IPS-NIHi7 (cell line): ENCODE data around the gene NFIX.

Source experiments
- DNase-seq: peaks from one replicate; pipeline ENCODE4 v3.0.0; 2012; ENCODE audit warnings: mixed read lengths; ENCODE audit errors: extremely low spot score

Gene NFIX

DNA sequence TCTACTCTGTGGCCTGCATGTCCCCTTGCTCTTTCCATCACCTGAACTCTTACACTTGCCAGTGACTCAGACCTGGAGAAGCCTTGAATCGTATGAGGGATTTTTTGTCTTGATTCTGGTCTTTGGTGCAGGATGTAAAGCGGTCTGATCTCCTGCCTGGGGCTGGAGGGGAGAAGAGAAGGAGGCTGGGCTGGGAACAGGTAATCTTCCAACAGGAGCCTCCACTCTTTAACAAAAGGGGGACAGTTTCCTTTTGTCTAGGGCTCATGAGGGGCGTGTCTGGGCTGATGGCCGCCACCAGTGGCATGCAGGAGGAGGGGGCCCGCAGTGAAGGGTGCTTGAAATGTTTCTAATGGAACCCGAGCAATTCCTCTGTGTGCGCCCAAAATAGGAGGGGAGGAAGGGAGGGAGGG, 24.7 kb downstream of the NFIX start:
- peak; percentile 52 for DNase-seq

DNA sequence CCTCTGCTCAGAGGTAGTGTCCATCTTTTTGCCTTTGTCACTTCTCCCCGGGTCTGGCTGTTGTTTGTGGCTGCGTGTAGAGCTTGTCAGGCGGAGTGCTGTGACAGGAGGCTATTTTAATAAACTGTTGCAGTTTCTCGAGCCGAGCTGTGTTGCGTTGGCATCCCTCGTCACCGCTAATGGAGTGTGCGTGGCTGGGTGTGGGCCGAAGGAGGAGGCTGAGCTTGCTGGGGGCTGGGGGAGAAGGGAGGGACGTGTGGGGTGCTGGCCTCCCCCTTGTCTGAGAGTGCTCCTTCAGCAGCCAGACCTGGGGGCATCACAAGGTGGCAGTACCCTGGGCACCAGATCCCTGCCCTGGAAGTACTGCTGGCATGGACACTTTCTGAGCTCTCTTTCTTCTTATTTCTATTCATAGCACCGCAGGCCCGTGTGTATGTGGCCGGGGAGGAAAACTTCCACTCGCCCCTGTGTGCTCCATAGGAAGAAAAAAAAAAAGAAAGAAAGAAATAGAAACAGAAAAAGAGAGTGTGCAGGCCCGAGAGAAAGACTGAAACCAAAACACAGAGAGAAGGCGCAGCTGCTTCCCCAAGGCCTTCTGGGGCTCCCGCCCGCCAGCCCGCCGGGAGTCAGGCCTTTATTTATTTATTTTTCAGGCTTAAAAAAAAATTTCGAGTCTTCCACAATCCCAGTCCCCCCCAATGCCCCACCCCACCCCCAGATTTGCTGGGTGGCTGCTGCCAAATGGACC, 27.0 kb downstream of the NFIX start:
- DNase-seq, result no peak

DNA sequence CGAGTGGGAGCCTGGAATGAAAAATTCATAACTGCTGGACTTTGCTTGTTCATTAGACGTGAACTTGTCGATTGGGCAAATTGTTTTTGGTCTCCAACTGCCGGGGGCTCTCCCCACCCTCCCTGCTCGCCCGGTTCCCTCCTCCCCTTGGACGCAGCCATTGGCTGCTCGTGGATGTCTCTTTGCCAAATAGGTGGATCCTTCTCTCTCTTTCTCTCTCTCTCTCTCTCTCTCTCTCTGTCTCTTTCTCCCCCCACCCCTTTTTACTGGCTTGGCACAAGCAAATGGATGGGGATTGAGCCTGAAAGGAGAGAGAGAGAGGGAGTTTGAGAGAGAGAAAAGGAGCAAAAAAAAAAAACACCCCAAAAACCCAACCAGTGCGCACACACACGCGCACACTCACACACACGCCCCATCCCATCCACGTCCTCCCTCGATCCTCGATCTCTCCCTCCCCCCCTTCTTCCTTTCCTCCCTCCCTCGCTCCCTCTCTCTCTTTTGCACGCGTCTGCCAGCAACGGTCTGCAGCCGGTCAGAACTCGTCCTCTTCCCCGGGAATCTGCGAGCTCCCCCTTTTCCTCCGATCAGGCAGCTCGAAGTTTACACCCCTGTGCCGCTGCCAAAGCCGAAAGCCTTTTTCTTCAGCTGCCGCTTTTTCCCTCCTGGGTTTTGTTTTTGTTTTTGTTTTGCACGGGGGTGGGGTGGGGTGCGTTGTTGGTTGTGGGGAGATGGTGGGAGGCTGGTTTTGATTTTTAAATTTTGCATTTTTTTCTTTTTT, 27.8 kb downstream of the NFIX start:
- peak; percentile 60 for DNase-seq

DNA sequence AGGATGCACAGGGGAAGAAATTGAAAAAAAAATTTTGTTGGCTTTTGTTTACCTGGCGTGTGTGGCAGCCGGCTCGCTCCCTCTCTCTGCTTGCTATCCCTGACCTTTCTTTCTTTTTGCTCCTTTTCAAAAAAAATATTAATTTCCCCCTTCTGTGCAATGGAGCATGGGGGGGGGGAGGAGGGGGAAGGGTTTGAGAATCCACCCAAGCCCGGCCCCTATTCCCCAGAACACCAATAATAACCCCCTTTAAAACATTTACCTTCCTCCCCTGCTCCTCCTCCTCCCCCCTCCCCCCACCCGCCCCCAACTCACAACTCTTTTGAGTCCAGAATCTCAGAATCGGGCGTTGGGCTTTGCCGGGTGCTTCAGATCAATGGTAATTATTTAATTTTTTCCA, 28.4 kb downstream of the NFIX start:
- no peak for DNase-seq

DNA sequence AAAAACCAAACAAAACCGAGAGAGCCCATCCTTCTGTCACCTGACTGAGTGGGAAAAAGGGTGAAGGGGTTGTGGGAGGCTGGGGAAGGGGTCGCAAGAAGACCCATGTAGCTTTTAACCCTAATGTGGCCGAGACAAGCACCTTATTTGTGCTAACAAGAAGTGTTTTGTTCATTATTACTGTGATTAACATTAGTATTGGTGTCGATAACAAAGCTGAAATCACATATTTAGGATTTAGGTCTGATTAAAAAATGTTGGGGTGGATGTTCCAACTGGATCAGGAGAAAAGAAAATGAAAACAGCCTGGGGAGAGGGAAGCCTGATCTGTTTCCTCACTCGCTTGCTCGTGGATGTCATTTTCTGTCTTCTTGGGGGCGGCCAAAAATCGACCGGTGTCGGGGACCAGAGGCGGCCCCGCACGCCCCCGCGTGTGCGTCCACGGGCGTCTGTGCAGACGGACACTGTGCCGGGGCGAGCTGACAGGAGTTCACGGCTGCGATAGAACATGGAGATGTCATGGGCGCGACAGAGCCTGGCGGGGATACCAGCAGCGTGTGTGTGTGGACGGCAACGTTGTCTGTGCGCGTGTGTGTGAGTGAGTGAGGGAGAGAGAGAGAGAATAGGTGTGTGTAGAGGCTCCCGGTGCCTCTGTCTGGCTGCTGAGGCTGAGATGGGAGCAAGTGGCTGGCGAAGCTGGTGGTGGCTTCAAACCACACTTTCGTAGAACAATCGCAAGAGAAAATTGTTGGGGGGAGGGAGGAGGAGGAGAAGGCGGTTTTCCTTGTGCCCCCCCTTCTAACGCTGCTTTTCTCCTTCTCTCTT, 29.1 kb downstream of the NFIX start:
- DNase-seq, result no peak

DNA sequence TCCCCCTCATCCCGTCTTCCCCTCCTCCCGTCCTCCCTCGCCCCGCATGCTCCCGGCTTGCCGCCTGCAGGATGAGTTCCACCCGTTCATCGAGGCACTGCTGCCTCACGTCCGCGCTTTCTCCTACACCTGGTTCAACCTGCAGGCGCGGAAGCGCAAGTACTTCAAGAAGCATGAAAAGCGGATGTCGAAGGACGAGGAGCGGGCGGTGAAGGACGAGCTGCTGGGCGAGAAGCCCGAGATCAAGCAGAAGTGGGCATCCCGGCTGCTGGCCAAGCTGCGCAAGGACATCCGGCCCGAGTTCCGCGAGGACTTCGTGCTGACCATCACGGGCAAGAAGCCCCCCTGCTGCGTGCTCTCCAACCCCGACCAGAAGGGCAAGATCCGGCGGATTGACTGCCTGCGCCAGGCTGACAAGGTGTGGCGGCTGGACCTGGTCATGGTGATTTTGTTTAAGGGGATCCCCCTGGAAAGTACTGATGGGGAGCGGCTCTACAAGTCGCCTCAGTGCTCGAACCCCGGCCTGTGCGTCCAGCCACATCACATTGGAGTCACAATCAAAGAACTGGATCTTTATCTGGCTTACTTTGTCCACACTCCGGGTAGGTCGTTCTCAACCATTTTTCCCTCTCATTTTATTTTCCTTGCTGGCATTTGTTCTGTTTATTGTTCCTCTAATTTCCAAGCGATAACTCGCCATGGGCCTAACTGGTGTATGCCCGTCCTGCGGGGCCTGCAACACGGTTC, 29.8 kb downstream of the NFIX start:
- DNase-seq, result no peak

DNA sequence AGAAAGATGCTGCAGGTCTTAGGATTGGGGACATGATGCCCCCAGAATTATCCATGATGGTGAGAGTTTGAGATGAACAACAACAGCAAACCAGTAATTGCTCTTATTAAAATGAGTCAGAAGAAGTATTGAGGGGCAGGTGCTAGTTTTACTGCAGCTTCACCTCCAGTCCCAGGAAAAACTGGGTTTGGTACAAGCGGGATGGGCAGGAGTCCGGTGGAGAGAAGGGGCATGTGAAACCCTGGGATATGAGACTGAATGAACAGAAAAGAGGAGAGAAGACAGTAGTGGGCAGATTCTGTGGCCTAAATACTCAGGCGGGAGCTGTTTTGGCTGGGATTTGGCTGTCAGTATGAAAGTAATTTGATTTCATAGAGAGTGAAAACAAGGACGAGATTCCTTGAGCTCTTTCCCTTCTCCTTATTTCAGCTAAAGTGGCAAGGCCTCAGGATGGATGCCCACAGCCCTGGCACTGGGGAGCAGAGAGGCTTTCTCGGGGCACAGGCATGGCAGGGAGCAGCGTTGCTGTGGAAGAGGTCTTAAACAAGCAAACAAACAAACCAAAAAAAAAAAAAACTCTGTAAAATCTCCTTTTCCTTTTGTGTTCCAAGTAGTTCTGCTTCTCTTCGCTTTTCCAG, 30.7 kb downstream of the NFIX start:
- DNase-seq, result no peak

DNA sequence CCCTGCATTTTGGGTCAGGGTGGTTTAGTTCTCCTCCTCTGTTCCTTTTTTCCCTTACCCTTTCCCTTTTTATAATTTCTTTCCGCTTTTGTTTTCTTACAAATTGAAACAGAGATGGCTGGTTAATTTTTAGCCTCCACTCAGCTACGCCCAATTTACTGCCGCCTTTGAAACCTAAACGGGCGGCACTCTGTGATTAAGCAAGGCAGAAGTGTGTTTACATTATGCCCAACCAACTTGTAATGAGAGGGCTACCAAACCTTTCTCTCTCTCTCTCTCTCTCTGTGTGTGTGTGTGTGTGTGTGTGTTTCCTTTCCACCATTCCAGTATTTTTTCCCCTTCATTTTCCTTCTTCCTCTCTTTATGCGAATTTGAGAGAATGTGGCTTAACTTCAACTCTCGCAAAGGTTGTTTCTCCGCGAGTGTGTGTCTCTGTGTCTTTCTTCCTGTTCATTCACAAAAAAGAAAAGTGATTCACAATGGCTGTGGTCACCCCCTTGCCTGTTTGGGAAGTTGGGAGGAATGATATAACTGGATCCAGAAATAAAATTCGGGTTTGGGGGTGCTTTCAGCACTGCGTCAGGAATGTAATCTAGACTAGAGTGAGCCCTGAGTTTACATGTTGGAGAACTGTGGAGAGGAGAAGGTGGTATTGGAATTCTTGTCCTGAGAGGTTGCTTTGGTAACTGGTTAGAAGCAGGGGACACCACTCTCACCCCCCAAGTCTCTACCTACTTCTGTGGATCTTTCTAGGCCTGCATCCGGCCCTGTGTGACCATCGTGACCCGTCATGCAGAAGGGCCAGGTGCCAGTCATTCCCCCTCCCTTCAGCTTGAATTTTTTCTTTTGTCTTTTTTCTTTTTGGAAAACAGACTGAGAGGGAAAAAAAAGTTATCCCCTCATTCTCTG, 31.4 kb downstream of the NFIX start:
- DNase-seq, result no peak

DNA sequence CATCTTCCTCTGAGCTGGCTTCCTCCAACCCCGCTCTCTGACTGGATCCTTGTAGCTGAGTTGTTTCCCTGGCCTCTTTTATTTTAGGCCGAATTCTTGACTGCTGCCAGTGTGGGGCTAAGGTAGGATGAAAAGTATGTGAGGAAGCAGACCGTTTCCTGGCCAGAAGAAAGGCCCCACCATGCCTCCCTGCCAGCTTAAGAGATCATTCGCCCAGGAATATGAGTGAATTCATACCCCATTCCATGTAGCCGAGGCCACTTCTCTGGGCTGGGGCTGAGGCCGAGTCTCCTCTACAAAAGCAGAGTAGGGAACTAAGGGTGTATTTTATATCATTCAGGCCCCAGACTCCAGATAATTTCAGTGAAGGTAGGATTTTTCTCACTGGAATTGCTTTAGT, 32.3 kb downstream of the NFIX start:
- DNase-seq, result no peak

DNA sequence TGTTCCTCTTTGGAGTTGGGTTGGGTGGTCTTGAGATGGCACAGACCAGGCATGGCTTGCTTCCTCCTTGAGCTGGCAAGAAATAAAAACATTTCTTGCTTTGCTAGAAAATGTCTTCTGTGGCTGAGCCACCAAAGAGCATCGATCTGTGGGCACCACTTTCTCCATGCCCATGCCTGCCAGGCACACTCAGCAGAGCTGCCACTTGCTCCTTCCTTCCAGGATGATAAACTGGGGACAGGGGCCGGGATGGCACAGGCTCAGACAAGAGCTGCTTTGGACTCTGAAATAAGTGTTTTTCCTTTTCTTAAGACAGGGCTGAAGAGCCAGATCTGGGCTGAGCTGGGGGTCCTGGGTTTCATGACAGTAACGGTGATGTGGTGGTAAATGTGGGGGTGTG, 32.8 kb downstream of the NFIX start:
- no peak for DNase-seq

DNA sequence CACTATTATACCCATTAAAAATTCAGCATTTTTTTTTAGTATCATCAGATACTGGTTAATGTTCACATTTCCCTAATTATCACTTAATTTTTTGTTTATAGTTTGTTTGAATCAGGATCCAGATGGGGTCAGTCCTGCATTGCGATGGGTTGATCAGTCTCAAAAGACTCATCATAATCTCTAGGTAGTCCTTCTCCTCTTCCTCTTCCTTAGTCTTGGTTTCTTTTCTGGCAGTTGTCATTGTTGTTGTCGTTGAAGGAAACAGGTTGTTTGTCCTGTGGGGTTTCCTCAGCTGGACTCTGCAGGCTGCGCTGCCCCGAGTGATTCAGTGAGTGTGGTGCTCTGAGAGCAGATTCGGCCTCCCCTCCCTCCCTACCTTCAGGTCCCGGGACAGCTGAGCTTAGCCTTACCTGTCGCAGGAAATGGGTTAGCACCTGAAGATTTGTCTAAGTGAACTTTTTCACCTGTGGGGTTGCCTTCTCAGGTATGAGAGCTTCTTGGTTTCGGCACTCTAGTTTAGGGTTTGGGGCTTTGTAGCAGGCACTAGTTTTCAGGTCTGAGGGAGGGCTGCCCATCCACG, 34.1 kb downstream of the NFIX start:
- DNase-seq, result no peak

DNA sequence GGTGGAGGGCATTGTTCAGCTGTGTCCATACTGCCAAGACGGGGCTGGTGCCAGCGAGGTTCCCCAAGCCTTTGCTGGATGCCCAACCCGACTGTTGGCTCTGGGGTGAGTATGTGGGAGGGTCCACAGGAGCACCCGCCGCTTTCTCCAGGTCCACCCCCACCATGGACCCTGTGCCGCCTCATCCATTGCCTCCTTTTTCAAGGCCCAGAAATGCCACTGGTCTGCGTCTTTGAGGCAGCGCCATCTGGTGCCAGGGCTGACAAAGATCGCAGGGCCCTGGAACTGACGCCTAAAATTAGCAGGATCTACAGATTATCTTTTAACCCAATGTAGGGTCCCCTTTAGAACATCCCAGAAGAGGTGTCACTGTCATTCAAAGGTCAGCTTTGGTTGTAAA, 34.6 kb downstream of the NFIX start:
- DNase-seq, result peak; percentile 48

DNA sequence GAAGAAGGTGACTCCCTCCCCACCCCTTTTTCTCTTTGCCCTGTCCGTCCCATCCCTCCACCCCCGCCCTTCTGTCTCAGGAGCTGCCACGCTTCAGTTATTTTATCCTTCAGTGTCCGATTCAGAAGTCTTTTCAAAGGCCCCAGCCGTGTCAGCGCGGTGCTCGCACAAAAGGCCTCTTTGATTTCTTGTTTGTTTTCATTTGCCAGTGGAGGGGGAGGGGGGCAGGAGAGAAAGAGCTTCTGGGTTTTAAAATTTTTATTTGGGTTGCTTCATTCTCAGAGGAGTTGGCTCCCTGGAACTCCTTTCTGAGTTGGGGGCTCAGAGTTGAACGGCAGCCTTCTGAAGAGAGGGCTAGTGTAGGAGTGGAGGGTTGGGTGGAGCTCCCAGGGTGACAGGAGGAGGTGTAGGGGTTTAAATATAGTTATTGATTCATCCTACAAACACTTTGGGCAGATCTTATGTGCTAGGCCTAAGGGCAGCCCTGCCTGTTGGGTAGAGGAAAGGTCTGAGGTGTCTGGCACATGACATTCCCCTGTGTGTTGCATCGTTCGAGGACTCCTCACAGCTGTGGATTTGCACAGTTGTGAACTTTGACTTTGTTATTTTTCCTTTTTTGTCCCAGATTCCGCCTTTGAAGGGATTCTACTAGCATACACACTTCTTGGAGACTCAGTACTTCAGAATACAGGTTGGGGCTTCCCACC, 36.8 kb downstream of the NFIX start:
- DNase-seq, result no peak

DNA sequence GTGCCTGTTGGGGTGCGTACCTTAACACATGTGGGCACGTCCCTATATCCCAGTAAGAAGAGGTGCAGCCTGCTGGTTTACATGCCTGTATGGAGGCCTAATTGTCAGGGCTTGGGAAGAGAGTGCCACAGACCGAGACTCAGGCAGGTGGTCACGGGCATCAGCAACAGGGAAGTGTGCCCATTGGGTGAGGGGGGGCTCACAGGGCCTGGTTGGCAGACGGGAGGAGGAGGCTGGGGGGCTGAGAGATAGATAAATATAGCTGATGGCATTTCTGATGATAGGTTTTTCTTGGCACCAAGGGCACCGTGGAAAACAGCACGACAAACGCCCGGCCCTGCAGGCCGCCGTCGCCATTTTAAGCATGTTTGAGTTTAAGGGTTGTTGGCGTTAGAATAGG, 37.6 kb downstream of the NFIX start:
- DNase-seq, result no peak

DNA sequence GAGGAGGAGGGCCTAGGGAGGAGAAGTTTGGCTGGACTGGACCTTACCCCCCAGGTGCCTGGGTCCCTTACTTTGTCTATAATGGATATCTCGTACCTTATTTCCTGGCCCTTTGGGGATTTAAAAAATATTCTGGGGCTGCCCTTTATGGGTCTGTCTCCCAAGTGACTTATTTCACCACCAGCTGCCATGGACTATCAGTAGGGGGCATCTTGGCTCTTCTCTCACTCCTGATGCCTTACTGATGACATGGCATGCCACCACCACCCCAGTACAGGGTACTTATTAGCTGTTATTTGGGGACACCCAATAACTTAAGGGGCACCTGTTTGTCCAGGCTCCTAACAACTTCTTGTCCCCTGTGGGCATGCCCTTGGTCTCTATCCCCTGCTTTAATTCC, 38.0 kb downstream of the NFIX start:
- DNase-seq, result no peak

DNA sequence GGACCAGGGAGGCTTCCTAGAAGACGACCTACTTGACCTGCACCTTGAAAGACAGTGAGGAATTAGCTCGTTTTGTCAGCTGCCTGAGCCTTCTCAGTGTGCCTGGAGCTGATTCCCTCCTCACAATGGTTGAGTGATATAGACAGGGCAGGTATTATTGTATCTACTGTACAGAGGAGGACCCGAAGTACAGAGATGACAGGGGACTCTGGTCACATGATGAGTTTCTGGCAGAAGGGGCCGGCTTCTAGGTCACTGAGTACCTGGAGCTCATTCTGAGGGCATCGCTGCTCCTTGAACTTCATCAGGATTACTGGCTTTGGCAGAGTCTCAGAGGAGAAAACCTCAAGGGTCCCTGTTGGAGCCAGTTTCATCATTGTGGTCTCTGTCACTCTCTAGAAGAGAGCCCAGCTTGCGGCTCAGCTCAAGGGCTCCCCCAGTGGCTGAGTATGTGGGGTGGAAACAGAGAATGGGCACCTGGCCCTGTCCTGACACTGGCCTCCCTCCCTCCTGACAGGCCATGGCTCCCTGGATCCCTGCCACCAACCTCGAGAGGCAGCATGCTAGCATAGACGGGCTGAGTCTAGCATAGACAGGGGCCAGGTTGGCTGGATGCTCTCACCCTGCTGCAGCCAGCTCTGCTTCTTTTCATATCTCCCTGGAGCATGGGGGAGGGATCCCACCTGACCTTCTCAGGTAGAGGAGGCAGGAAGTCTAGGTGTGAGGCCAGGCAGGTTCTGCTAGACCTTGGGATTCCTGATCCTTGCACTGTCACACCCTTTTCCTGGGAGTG, 38.7 kb downstream of the NFIX start:
- DNase-seq, result peak; percentile 81

DNA sequence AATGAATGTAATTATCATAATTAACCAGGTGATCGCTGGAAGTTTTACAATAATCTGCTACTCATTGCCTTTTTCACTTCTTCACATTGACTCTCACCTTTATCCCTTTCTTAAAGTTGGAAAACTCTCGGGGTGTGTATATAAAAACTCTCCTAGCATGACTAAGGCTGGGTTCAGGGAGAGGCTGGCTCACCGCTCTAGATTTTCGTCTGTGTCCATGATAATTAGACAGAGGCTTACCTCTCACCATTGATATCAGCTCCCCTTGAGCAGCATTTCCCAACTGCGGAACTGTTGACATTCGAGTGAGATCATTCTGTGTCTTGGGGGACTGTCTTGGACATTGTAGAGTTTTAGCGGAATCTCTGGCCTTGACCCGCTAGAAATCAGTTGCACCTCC, 39.4 kb downstream of the NFIX start:
- no peak for DNase-seq

DNA sequence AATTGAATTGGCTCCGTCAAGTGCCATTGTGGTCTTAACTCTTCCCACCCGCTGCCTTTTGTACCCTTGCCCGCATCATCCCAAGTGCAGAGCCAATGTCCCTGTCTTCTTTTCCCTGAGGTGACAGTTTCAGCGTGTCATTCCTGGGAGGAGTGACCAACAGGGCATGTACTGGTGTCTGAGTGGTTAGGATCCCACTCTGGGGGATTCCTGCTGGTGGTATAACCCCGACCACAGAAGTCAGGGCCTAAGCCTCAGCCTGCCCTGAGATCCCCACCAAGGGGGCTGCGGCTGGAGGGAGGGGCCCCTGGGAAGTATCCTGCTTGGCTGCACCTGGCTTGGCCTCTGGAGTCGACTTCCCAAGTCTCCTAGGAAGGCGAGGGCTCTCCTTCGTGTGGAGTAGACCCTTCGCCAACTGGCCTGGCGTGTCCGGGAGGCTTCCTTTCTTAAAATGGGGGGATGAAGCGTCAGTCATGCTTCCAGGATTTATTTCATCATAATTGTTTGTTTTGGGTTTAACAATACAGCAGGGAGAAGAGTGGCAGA, 40.6 kb downstream of the NFIX start:
- no peak for DNase-seq
